GM12878 (cell line): Measurements from ENCODE around the gene ARHGEF16. TPM values are rescaled to one million over a fixed set of nuclear protein-coding genes. Genes with fewer than 3 reads are reported as not detected.

ENCODE experiments used
- ATAC-seq: fragments of 200-7000 bp; cut with Tn5 transposase; 3 replicates; pipeline ENCODE4 v1.9.1; 2020; ENCODE audit warnings: mild to moderate bottlenecking, moderate library complexity
- BruUV-seq: library from RNA; stranded (reverse); fragments of 400-500 nt; replicated peaks from 2 replicates; lab custom pipeline; 2021; lab: Mats Ljungman, UMichigan
- CTCF ChIA-PET: fragments of 300-600 bp; sonication (Branson Sonifier 250); formaldehyde crosslinking; extraction: SDS; loops from one replicate; lab custom pipeline; 2021; ENCODE audit warnings: inconsistent platforms; lab: Yijun Ruan, JAX
- POLR2A ChIA-PET: fragments of 350-600 bp; formaldehyde crosslinking; extraction: SDS; loops from one replicate; lab custom pipeline; 2021; ENCODE audit warnings: inconsistent platforms; lab: Charles Lee
- RAD21 ChIA-PET: fragments of 300-600 bp; sonication (Branson Sonifier 250); formaldehyde crosslinking; loops from one replicate; lab custom pipeline; 2023; ENCODE audit warnings: antibody characterized with exemption; ENCODE audit not compliant: unreplicated experiment; lab: Charles Lee
- SMC1A ChIA-PET: fragments of 300-600 bp; sonication (Branson Sonifier 250); formaldehyde crosslinking; loops from one replicate; lab custom pipeline; 2023; ENCODE audit not compliant: unreplicated experiment, uncharacterized antibody; lab: Charles Lee
- DNase-seq: peaks from one replicate; pipeline ENCODE4 v3.0.0-alpha.2; 2011; ENCODE audit warnings: low read depth, low spot score
- FAIRE-seq: peaks from 3 replicates; lab custom pipeline; 2011; peaks lifted over from hg19 to GRCh38; lab: Jason Lieb, UNC
- H2AFZ ChIP-seq: 2 replicates; pipeline ENCODE4 v1.6.0; 2011; ENCODE audit warnings: low read depth, low read length, control low read depth; ENCODE audit not compliant: control insufficient read depth
- H3K27ac ChIP-seq: 2 replicates; pipeline ENCODE4 v1.5.1; 2011; ENCODE audit warnings: control low read depth; ENCODE audit not compliant: control insufficient read depth, insufficient read depth
- H3K27me3 ChIP-seq, 2 experiments: replicated peaks in 1 of 2; 2 replicates each; pipeline versions ENCODE4 v1.6.0 to v1.6.1; 2011; ENCODE audit warnings: low read length in 1 of 2; ENCODE audit not compliant: control insufficient read depth in 2 of 2, insufficient read depth in 2 of 2
- H3K36me3 ChIP-seq, 2 experiments: 2 replicates each; pipeline ENCODE4 v1.5.1; 2011; ENCODE audit warnings: low read length in 1 of 2; ENCODE audit not compliant: control insufficient read depth in 2 of 2, insufficient read depth in 2 of 2
- H3K4me1 ChIP-seq: 2 replicates; pipeline ENCODE4 v1.6.1; 2011; ENCODE audit warnings: mild to moderate bottlenecking, low read length, moderate library complexity, mixed read lengths; ENCODE audit not compliant: control insufficient read depth, insufficient read depth
- H3K4me2 ChIP-seq: 2 replicates; pipeline ENCODE4 v1.6.0; 2011; ENCODE audit warnings: control low read depth; ENCODE audit not compliant: control insufficient read depth, insufficient read depth
- H3K4me3 ChIP-seq: fragments of 200-600 bp; sonication (generic); 2 replicates; pipeline ENCODE4 v1.5.1; 2016
- H3K79me2 ChIP-seq: 2 replicates; pipeline ENCODE4 v1.6.0; 2011; ENCODE audit warnings: low read length; ENCODE audit not compliant: control insufficient read depth, insufficient read depth
- H3K9ac ChIP-seq: 2 replicates; pipeline ENCODE4 v1.8.0; 2011; ENCODE audit warnings: low read length, control low read depth, mixed read lengths; ENCODE audit not compliant: control insufficient read depth, insufficient read depth
- H3K9me3 ChIP-seq: replicated peaks from 3 replicates; pipeline ENCODE4 v1.5.1; 2011; ENCODE audit warnings: mild to moderate bottlenecking, low read length; ENCODE audit not compliant: control insufficient read depth, insufficient read depth
- H4K20me1 ChIP-seq: 2 replicates; pipeline ENCODE4 v1.6.0; 2011; ENCODE audit not compliant: control insufficient read depth, insufficient read depth
- BACH1 ChIP-seq: fragments of 450-650 bp; IDR thresholded peaks from 2 replicates; pipeline ENCODE4 v1.6.1; 2017; ENCODE audit warnings: mild to moderate bottlenecking, borderline replicate concordance
- BCL11A ChIP-seq: IDR thresholded peaks from 2 replicates; pipeline ENCODE4 v1.6.1; 2011; ENCODE audit warnings: low read depth, low read length
- E2F4 ChIP-seq: IDR thresholded peaks from 2 replicates; pipeline ENCODE4 v1.6.1; 2012; ENCODE audit warnings: low read depth, low read length, improper control_type of control experiment
- E4F1 ChIP-seq: fragments of 450-650 bp; IDR thresholded peaks from 2 replicates; pipeline ENCODE4 v1.6.1; 2018; ENCODE audit warnings: borderline replicate concordance, mild to moderate bottlenecking; ENCODE audit not compliant: partially characterized antibody
- FOXM1 ChIP-seq: IDR thresholded peaks from 2 replicates; pipeline ENCODE4 v1.6.1; 2012; ENCODE audit warnings: low read depth, mild to moderate bottlenecking, inconsistent platforms, low read length, moderate library complexity
- IRF4 ChIP-seq: IDR thresholded peaks from 2 replicates; pipeline ENCODE4 v1.6.1; 2011; ENCODE audit warnings: low read depth, low read length
- MYC ChIP-seq: IDR thresholded peaks from 2 replicates; pipeline ENCODE4 v1.6.1; 2011; ENCODE audit warnings: mild to moderate bottlenecking, low read length, moderate library complexity, inconsistent platforms; ENCODE audit not compliant: insufficient read depth, insufficient replicate concordance, insufficient read length, severe bottlenecking
- PAX8 ChIP-seq: fragments of 450-650 bp; IDR thresholded peaks from 2 replicates; pipeline ENCODE4 v1.6.1; 2017; ENCODE audit warnings: mild to moderate bottlenecking, moderate library complexity
- PML ChIP-seq: IDR thresholded peaks from 2 replicates; pipeline ENCODE4 v1.6.1; 2012; ENCODE audit warnings: low read length, inconsistent platforms
- POLR2A ChIP-seq: IDR thresholded peaks from 2 replicates; pipeline ENCODE4 v1.6.1; 2011; ENCODE audit warnings: low read depth, mild to moderate bottlenecking, low read length
- SIX5 ChIP-seq: IDR thresholded peaks from 2 replicates; pipeline ENCODE4 v1.6.1; 2011; ENCODE audit warnings: mild to moderate bottlenecking, low read depth, low read length, moderate library complexity; ENCODE audit not compliant: severe bottlenecking
- SREBF2 ChIP-seq: IDR thresholded peaks from 2 replicates; pipeline ENCODE4 v1.6.1; 2012; ENCODE audit warnings: mild to moderate bottlenecking, low read length
- SRF ChIP-seq, 2 experiments: IDR thresholded peaks; 2 replicates each; pipeline ENCODE4 v1.6.1; 2011; ENCODE audit warnings: low read depth in 2 of 2, low read length in 2 of 2, mild to moderate bottlenecking in 1 of 2, moderate library complexity in 1 of 2
- WGBS: methylation state at CpG from one replicate; pipeline ENCODE4 v1.1.6; 2016; ENCODE audit warnings: low lambda C conversion rate; ENCODE audit not compliant: insufficient replicate concordance, insufficient coverage; ENCODE audit errors: missing lambda C conversion rate; 5-methylcytosine and 5-hydroxymethylcytosine counted together
- in situ Hi-C: fragments of 300-500 bp; cut with MboI; formaldehyde crosslinking; loops from 9 replicates; pipeline ENCODE4 v1.14.3; 2018; ENCODE audit warnings: mixed read lengths
- intact Hi-C: fragments of 100-400 bp; cut with micrococcal nuclease; formaldehyde crosslinking; loops from one replicate; pipeline ENCODE4 v1.14.2; 2022; ENCODE audit not compliant: unreplicated experiment
- polyA plus RNA-seq, 11 experiments: library from polyadenylated mRNA; depleted of rRNA in 4 of 11; unstranded in 6 of 11; stranded (reverse) in 5 of 11; fragments of >200 nt; fragmentation: Nextera tagmentation in 4 of 11; fragmentation: Illumina TruSeq in 1 of 11; extraction: Ambion mirVana in 4 of 11; extraction: Trizol in 1 of 11; gene quantifications; 1 replicate in 1 of 11; 2 replicates in 10 of 11; pipeline versions ENCODE4 v1.2.1 to v1.2.3, GENCODE V29; 2011 to 2016; ENCODE audit warnings: inconsistent platforms in 2 of 11, missing spikeins in 2 of 11, low read depth in 1 of 11
- total RNA-seq, 4 experiments: library from RNA; depleted of rRNA in 3 of 4; stranded (reverse); fragments of >200 nt in 3 of 4; fragmentation: Illumina TruSeq in 1 of 4; extraction: Trizol in 1 of 4; gene quantifications; 2 replicates each; pipeline versions ENCODE4 v1.2.1 to v1.2.3, GENCODE V29; 2013 to 2021
- TF ChIP-seq, protein P1 (sequence below): fragments of 450-650 bp; IDR thresholded peaks from 2 replicates; pipeline ENCODE4 v1.6.1; 2017; ENCODE audit warnings: mild to moderate bottlenecking, moderate library complexity

Gene ARHGEF16
- total and polyA plus RNA-seq, 10 of the 15 experiments (the other 5 are each of a cell fraction or from before 2014, with no cell fraction given) = not detected

GRCh38 chr1:3461238-3461933 lies 6.9 kb downstream of the ARHGEF16 start (continued):
- TF ChIP-seq BACH1 = no peak
- TF ChIP-seq, all 136 proteins: peak for 0

DNA sequence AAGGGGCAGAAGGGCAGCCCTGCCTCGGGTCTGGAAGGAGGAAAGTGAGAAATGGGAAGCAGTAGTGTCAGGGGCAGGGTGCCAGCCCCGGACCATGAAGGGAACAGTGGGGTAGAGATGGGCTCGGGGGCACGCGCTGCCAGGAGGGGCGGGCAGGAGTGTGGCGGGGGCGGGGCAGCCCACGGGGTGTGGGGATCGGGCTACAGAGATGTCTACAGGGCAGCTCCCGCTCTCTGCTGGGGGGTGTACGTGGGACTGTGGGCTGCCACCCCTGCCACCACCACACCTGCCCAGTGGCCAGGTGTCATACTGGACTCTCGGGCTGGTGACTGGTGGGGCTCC lies 7.4 kb downstream of the ARHGEF16 start:
- WGBS = 8% methylated on average over 6 of the region's 13 CpGs
- H3K4me3 ChIP-seq = no peak overlapping the region
- no peak overlapping the region for H3K4me2 ChIP-seq
- ChIA-PET CTCF (interaction anchor here (1.1 kb wide), 1 partner anchor 9 kb away, joined by 3 read pairs; no protein-coding TSS in a partner anchor), POLR2A (no interaction called here), SMC1A (no interaction called here), RAD21 (interaction anchor here (0.6 kb wide), 1 partner anchor 242 kb away, joined by 3 read pairs; no protein-coding TSS in a partner anchor)
- H2AFZ ChIP-seq = no peak overlapping the region
- no peak overlapping the region for H3K27ac ChIP-seq
- no peak for ATAC-seq
- no peaks in the 10 kb centered on the region for H3K36me3 ChIP-seq
- H3K4me1 ChIP-seq = no peaks in the 10 kb centered on the region
- no TSS peak for BruUV-seq
- H3K27me3 ChIP-seq = no peaks in the 10 kb centered on the region; a peak in 1 of 4 replicates
- no peaks in the 10 kb centered on the region for H4K20me1 ChIP-seq
- H3K9me3 ChIP-seq = no peaks in the 10 kb centered on the region
- in situ Hi-C loops (no loop called here), intact Hi-C loops (no loop called here)
- no peak for FAIRE-seq
- TF ChIP-seq PAX8 (no peak), SREBF2 (no peak), FOXM1 (no peak), PML (no peak), SIX5 (no peak), SRF (IDR thresholded peaks at IDR 0.05; ENCODE audit: low read depth in 2 of 2, low read length in 2 of 2) (no peak), IRF4 (no peak), POLR2A (no peak), MYC (no peak), BCL11A (no peak), E4F1 (no peak), E2F4 (no peak)
- TF ChIP-seq, protein P1, sequence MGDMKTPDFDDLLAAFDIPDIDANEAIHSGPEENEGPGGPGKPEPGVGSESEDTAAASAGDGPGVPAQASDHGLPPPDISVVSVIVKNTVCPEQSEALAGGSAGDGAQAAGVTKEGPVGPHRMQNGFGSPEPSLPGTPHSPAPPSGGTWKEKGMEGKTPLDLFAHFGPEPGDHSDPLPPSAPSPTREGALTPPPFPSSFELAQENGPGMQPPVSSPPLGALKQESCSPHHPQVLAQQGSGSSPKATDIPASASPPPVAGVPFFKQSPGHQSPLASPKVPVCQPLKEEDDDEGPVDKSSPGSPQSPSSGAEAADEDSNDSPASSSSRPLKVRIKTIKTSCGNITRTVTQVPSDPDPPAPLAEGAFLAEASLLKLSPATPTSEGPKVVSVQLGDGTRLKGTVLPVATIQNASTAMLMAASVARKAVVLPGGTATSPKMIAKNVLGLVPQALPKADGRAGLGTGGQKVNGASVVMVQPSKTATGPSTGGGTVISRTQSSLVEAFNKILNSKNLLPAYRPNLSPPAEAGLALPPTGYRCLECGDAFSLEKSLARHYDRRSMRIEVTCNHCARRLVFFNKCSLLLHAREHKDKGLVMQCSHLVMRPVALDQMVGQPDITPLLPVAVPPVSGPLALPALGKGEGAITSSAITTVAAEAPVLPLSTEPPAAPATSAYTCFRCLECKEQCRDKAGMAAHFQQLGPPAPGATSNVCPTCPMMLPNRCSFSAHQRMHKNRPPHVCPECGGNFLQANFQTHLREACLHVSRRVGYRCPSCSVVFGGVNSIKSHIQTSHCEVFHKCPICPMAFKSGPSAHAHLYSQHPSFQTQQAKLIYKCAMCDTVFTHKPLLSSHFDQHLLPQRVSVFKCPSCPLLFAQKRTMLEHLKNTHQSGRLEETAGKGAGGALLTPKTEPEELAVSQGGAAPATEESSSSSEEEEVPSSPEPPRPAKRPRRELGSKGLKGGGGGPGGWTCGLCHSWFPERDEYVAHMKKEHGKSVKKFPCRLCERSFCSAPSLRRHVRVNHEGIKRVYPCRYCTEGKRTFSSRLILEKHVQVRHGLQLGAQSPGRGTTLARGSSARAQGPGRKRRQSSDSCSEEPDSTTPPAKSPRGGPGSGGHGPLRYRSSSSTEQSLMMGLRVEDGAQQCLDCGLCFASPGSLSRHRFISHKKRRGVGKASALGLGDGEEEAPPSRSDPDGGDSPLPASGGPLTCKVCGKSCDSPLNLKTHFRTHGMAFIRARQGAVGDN = no peak
- H3K9ac ChIP-seq = no peak overlapping the region
- no peak for DNase-seq
- H3K79me2 ChIP-seq = no peaks in the 10 kb centered on the region
